Uterus (tissue), 4 donors: ENCODE data around the gene NEB. TPM values are rescaled to one million over a fixed set of nuclear protein-coding genes. Genes with fewer than 3 reads are reported as not detected.

Source experiments
- DNase-seq, 2 donors: peaks; one replicate each; pipeline ENCODE4 v3.0.0-alpha.2; 2019 to 2020
- H3K27ac ChIP-seq, 2 donors: fragments of 200-600 bp; sonication (generic); 1 replicate in 1 of 2; 2 replicates in 1 of 2; pipeline ENCODE4 v1.5.1; 2016 to 2018
- H3K27me3 ChIP-seq, 2 donors: fragments of 200-600 bp; sonication (generic); one replicate each; pipeline ENCODE4 v1.5.1; 2018 to 2019; ENCODE audit warnings: control low read depth in 1 of 2
- H3K36me3 ChIP-seq, 2 donors: fragments of 200-600 bp; sonication (generic); one replicate each; pipeline ENCODE4 v1.5.1; 2019; ENCODE audit warnings: control low read depth in 1 of 2
- H3K4me1 ChIP-seq, 2 donors: fragments of 200-600 bp; sonication (generic); one replicate each; pipeline ENCODE4 v1.5.1; 2018 to 2019; ENCODE audit warnings: control low read depth in 1 of 2
- H3K4me3 ChIP-seq, 2 donors: fragments of 200-600 bp; sonication (generic); 1 replicate in 1 of 2; 2 replicates in 1 of 2; pipeline ENCODE4 v1.5.1; 2018 to 2019; ENCODE audit warnings: mild to moderate bottlenecking in 1 of 2
- H3K9me3 ChIP-seq, 2 donors: fragments of 200-600 bp; sonication (generic); one replicate each; pipeline ENCODE4 v1.5.1; 2019; ENCODE audit warnings: control low read depth in 1 of 2
- CTCF ChIP-seq, 4 experiments: fragments of 200-600 bp in 2 of 4; fragments of 450-650 bp in 2 of 4; sonication (generic) in 2 of 4; IDR thresholded peaks; one replicate each; pipeline ENCODE4 v1.5.1; 2016 to 2019; ENCODE audit warnings: antibody characterized with exemption in 4 of 4, mild to moderate bottlenecking in 2 of 4, moderate library complexity in 1 of 4
- POLR2A ChIP-seq, 2 donors: fragments of 450-650 bp; IDR thresholded peaks; one replicate each; pipeline ENCODE4 v1.6.1; 2016; ENCODE audit warnings: antibody characterized with exemption in 2 of 2, mild to moderate bottlenecking in 1 of 2, moderate library complexity in 1 of 2
- intact Hi-C: fragments of 100-400 bp; cut with DNase I; formaldehyde crosslinking; loops from one replicate; pipeline ENCODE4 v1.15.1; 2023; ENCODE audit warnings: low total_unique reads
- total RNA-seq, 4 donors: library from RNA; depleted of rRNA in 3 of 4; stranded (reverse); fragments of >200 nt in 3 of 4; gene quantifications; one replicate each; pipeline versions ENCODE4 v1.1.0 to v1.2.4, GENCODE V29; 2014 to 2023
- donor health status: DM: yes; HTN: yes; CAD: no.

The NEB gene
- total RNA-seq, 4 donors from 2014 or later: under 0.01 to 2.2 (median 0.84) TPM

GRCh38 chr2:151577116-151577515 lies 157.2 kb downstream of the NEB start:
- no peaks in the 10 kb centered on the region for H3K9me3 ChIP-seq
- H3K27me3 ChIP-seq: no peaks in the 10 kb centered on the region
- no peak overlapping the region for H3K27ac ChIP-seq
- no peak for TF ChIP-seq CTCF (IDR thresholded peaks at IDR 0.05)
- TF ChIP-seq POLR2A (IDR thresholded peaks at IDR 0.05): no peak
- DNase-seq: no peak
- intact Hi-C loops: no loop called here
- no peak overlapping the region for H3K4me3 ChIP-seq
- H3K36me3 ChIP-seq: no peaks in the 10 kb centered on the region
- no peaks in the 10 kb centered on the region for H3K4me1 ChIP-seq

DNA sequence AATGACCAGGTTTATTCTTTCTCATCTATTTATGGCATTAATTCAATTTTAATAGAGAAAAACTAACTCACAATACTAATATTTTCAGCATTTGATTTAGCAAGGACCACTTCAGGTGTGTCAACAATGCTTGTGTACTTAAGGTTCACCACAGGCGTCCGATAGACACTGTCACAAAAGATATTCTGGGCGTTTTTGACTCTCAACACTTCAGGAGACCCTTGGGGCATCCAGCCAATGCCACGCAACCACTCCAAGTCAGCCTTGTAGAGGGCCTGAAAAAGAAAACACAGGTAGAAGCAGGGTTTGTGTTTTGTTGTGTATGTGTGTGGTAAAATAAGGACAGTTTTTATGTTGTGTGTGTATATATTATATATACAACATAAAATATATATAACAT lies 158.2 kb downstream of the NEB start:
- Histone ChIP-seq H3K9me3 (no peaks in the 10 kb centered on the region), H3K4me1 (no peaks in the 10 kb centered on the region), H3K27ac (no peak overlapping the region), H3K36me3 (no peaks in the 10 kb centered on the region), H3K27me3 (no peaks in the 10 kb centered on the region), H3K4me3 (no peak overlapping the region)
- no peak for DNase-seq
- TF ChIP-seq CTCF (IDR thresholded peaks at IDR 0.05): no peak
- no peak for TF ChIP-seq POLR2A (IDR thresholded peaks at IDR 0.05)
- intact Hi-C loops: no loop called here

DNA sequence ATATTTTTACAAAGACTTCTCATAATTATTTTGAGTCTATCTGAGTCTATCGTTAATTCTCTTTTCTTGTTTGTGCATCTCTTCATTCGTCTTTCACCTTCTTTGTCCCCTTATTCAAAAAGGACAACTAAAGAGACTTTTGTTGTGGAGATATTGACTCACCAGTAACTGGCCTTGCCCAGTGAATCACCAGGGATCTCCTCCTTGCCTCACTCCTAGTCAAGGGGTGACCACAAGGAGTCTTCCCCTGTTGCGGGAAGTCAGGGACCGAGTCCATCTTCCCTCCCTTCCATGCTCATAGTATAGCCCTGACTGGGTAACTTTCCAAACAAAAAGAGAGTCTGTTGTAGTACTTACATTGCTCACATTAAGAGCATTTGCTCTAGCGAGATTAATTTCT lies 158.9 kb downstream of the NEB start:
- TF ChIP-seq CTCF (IDR thresholded peaks at IDR 0.05) (no peak), POLR2A (IDR thresholded peaks at IDR 0.05) (no peak)
- Histone ChIP-seq H3K36me3 (no peaks in the 10 kb centered on the region), H3K27me3 (no peaks in the 10 kb centered on the region), H3K4me3 (no peak overlapping the region), H3K9me3 (no peaks in the 10 kb centered on the region), H3K4me1 (no peaks in the 10 kb centered on the region), H3K27ac (no peak overlapping the region)
- DNase-seq: no peak
- intact Hi-C loops: no loop called here

- H3K27me3 ChIP-seq: no peaks in the 10 kb centered on the region
- no peak overlapping the region for H3K4me3 ChIP-seq
- H3K36me3 ChIP-seq: no peaks in the 10 kb centered on the region
- intact Hi-C loops: no loop called here
- H3K27ac ChIP-seq: no peak overlapping the region
- TF ChIP-seq CTCF (IDR thresholded peaks at IDR 0.05) (no peak), POLR2A (IDR thresholded peaks at IDR 0.05) (no peak)
- H3K9me3 ChIP-seq: no peaks in the 10 kb centered on the region
- H3K4me1 ChIP-seq: no peaks in the 10 kb centered on the region
- no peak for DNase-seq
Measured at GRCh38 chr2:151570191-151570590, 164.1 kb downstream of the NEB start.

DNA sequence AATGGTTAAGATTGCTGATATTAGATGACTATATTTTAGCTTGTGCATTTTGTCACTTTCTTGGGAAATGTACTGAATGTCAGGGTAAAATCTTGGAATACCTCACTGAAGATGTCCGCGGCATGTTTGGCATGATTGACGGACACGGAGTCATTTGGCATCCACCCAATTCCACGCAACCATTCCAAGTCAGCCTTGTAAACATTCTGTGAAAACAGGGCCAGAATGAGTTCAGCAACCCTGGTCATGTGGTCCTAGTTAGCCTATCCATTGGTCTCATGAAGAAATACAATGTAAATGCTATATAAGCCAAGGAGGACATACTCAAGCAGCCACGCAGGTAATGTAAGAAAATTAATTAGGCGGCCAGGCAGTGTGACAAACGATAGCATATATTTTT lies 165.1 kb downstream of the NEB start:
- intact Hi-C loops: no loop called here
- Histone ChIP-seq H3K9me3 (no peaks in the 10 kb centered on the region), H3K27ac (no peak overlapping the region), H3K4me1 (no peaks in the 10 kb centered on the region), H3K27me3 (no peaks in the 10 kb centered on the region), H3K36me3 (no peaks in the 10 kb centered on the region), H3K4me3 (no peak overlapping the region)
- no peak for TF ChIP-seq POLR2A (IDR thresholded peaks at IDR 0.05)
- TF ChIP-seq CTCF (IDR thresholded peaks at IDR 0.05): no peak
- no peak for DNase-seq
